Liver (tissue), 9 donors: ENCODE measurements around the gene BSN. TPM values are rescaled to one million over a fixed set of nuclear protein-coding genes. Genes with fewer than 3 reads are reported as not detected.

Experiments used
- DNase-seq: peaks from one replicate; pipeline ENCODE4 v3.0.0-alpha.2; 2017; ENCODE audit warnings: low spot score
- H3K27ac ChIP-seq, 2 donors: one replicate each; pipeline ENCODE4 v1.7.0; 2013; ENCODE audit warnings: inconsistent platforms in 2 of 2, low read length in 2 of 2, control low read depth in 1 of 2, low read depth in 1 of 2, mild to moderate bottlenecking in 1 of 2
- H3K27me3 ChIP-seq, 4 donors: one replicate each; pipeline versions ENCODE4 v1.6.1 to v1.7.0; 2013; ENCODE audit warnings: low read length in 3 of 4, inconsistent platforms in 1 of 4, mild to moderate bottlenecking in 1 of 4, moderate library complexity in 1 of 4; ENCODE audit not compliant: control insufficient read depth in 4 of 4, insufficient read depth in 4 of 4
- H3K36me3 ChIP-seq, 4 donors: one replicate each; pipeline versions ENCODE4 v1.6.1 to v1.7.0; 2013; ENCODE audit warnings: low read length in 3 of 4, mild to moderate bottlenecking in 3 of 4, low read depth in 1 of 4, moderate library complexity in 1 of 4; ENCODE audit not compliant: control insufficient read depth in 4 of 4, insufficient read depth in 3 of 4
- H3K4me1 ChIP-seq, 4 donors: one replicate each; pipeline versions ENCODE4 v1.6.1 to v1.7.0; 2013; ENCODE audit warnings: low read length in 3 of 4, mild to moderate bottlenecking in 3 of 4, moderate library complexity in 1 of 4; ENCODE audit not compliant: control insufficient read depth in 4 of 4, insufficient read depth in 4 of 4
- H3K4me3 ChIP-seq, 3 donors: one replicate each; pipeline versions ENCODE4 v1.6.1 to v1.7.0; 2013; ENCODE audit warnings: low read length in 3 of 3, control low read depth in 1 of 3, low read depth in 1 of 3, mild to moderate bottlenecking in 1 of 3
- H3K9ac ChIP-seq, 2 donors: one replicate each; pipeline ENCODE4 v1.7.0; 2013; ENCODE audit warnings: low read length in 2 of 2, mild to moderate bottlenecking in 2 of 2, moderate library complexity in 2 of 2, control low read depth in 1 of 2, low read depth in 1 of 2
- H3K9me3 ChIP-seq, 4 donors: one replicate each; pipeline versions ENCODE4 v1.6.1 to v1.7.0; 2013; ENCODE audit warnings: low read length in 3 of 4; ENCODE audit not compliant: control insufficient read depth in 4 of 4
- EGR1 ChIP-seq, 2 donors: IDR thresholded peaks; 2 replicates each; pipeline ENCODE4 v1.6.1; 2016 to 2018; ENCODE audit warnings: antibody characterized with exemption in 2 of 2, low read depth in 2 of 2
- FOXA1 ChIP-seq: IDR thresholded peaks from 2 replicates; pipeline ENCODE4 v1.6.1; 2016; ENCODE audit warnings: antibody characterized with exemption
- FOXA2 ChIP-seq: IDR thresholded peaks from 2 replicates; pipeline ENCODE4 v1.6.1; 2016; ENCODE audit warnings: antibody characterized with exemption
- GABPA ChIP-seq, 2 donors: IDR thresholded peaks in 1 of 2; conservative IDR thresholded peaks in 1 of 2; 2 replicates each; pipeline ENCODE4 v1.6.1; 2016; ENCODE audit warnings: antibody characterized with exemption in 2 of 2, mild to moderate bottlenecking in 1 of 2, moderate library complexity in 1 of 2
- HNF4A ChIP-seq, 2 donors: conservative IDR thresholded peaks; 2 replicates each; pipeline ENCODE4 v1.6.1; 2016; ENCODE audit warnings: antibody characterized with exemption in 2 of 2, mild to moderate bottlenecking in 2 of 2
- HNF4G ChIP-seq: IDR thresholded peaks from 2 replicates; pipeline ENCODE4 v1.6.1; 2016; ENCODE audit warnings: antibody characterized with exemption
- JUND ChIP-seq, 2 donors: IDR thresholded peaks; 2 replicates each; pipeline ENCODE4 v1.6.1; 2016; ENCODE audit warnings: antibody characterized with exemption in 2 of 2
- NR2F2 ChIP-seq: IDR thresholded peaks from 2 replicates; pipeline ENCODE4 v1.6.1; 2016; ENCODE audit warnings: antibody characterized with exemption
- SP1 ChIP-seq: IDR thresholded peaks from 2 replicates; pipeline ENCODE4 v1.6.1; 2018; ENCODE audit warnings: antibody characterized with exemption, mild to moderate bottlenecking
- TAF1 ChIP-seq: conservative IDR thresholded peaks from 2 replicates; pipeline ENCODE4 v1.6.1; 2016; ENCODE audit warnings: antibody characterized with exemption, mild to moderate bottlenecking
- WGBS: extraction: QIAGEN DNeasy Blood & Tissue Kit; methylation state at CpG from one replicate; pipeline ENCODE4 v1.1.7; 2013; 5-methylcytosine and 5-hydroxymethylcytosine counted together
- polyA plus RNA-seq, 2 donors: library from polyadenylated mRNA; stranded (reverse) in 1 of 2; unstranded in 1 of 2; fragments of 200-250 nt in 1 of 2; fragments of >200 nt in 1 of 2; fragmentation: Nextera tagmentation in 1 of 2; extraction: Ambion mirVana in 1 of 2; gene quantifications; one replicate each; pipeline versions ENCODE4 v1.2.1 to v1.2.3, GENCODE V29; 2013 to 2015
- total RNA-seq, 2 donors: library from RNA; depleted of rRNA; stranded (reverse); fragments of >200 nt; gene quantifications; one replicate each; pipeline ENCODE4 v1.2.3, GENCODE V29; 2014
- TF ChIP-seq, protein P1 (sequence below): IDR thresholded peaks from 2 replicates; pipeline ENCODE4 v1.6.1; 2016; ENCODE audit warnings: antibody characterized with exemption, mild to moderate bottlenecking
- TF ChIP-seq, protein P2 (sequence below): IDR thresholded peaks from 2 replicates; pipeline ENCODE4 v1.6.1; 2016; ENCODE audit warnings: antibody characterized with exemption
- TF ChIP-seq, protein P3 (sequence below): IDR thresholded peaks from 2 replicates; pipeline ENCODE4 v1.6.1; 2016; ENCODE audit warnings: antibody characterized with exemption
- TF ChIP-seq, protein P4 (sequence below): fragments of 150-350 bp; IDR thresholded peaks from 2 replicates; pipeline ENCODE4 v1.5.1; 2017; ENCODE audit warnings: improper control_type of control experiment, low read depth, low read length; ENCODE audit not compliant: missing input control
- donor health status: healthy.
- donor health status: healthy.
- donor health status: healthy.
- donor health status: healthy.
- donor health status: healthy.

BSN gene
- total and polyA plus RNA-seq, 4 donors = 0.32 to 0.67 (median 0.40) TPM

DNA sequence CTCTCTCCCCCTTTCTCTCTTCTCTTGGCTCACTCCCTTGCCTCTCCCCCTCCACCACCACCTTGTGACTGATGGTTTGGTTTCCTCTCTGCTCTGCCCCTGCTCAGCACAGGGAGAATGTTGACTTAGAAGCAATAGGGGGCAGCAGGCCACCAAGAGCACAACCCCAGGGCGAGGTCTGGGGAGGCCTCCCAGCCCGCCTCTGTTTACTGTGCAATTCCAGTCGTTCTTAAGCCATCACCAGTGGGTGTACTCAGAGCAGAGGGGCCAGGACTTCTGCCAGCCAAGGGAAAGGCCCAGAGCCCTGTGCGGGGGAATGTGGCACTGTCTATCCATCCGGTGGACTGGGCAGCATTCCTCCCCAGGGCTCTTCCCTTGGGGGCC is 114.1 kb downstream of the BSN start (continued):
- TF ChIP-seq, protein P1, sequence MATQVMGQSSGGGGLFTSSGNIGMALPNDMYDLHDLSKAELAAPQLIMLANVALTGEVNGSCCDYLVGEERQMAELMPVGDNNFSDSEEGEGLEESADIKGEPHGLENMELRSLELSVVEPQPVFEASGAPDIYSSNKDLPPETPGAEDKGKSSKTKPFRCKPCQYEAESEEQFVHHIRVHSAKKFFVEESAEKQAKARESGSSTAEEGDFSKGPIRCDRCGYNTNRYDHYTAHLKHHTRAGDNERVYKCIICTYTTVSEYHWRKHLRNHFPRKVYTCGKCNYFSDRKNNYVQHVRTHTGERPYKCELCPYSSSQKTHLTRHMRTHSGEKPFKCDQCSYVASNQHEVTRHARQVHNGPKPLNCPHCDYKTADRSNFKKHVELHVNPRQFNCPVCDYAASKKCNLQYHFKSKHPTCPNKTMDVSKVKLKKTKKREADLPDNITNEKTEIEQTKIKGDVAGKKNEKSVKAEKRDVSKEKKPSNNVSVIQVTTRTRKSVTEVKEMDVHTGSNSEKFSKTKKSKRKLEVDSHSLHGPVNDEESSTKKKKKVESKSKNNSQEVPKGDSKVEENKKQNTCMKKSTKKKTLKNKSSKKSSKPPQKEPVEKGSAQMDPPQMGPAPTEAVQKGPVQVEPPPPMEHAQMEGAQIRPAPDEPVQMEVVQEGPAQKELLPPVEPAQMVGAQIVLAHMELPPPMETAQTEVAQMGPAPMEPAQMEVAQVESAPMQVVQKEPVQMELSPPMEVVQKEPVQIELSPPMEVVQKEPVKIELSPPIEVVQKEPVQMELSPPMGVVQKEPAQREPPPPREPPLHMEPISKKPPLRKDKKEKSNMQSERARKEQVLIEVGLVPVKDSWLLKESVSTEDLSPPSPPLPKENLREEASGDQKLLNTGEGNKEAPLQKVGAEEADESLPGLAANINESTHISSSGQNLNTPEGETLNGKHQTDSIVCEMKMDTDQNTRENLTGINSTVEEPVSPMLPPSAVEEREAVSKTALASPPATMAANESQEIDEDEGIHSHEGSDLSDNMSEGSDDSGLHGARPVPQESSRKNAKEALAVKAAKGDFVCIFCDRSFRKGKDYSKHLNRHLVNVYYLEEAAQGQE = no peak
- no peak for TF ChIP-seq HNF4G
- TF ChIP-seq NR2F2 = no peak
- peak; percentile 45 to 64 for TF ChIP-seq HNF4A (conservative IDR thresholded peaks at IDR 0.05)
- TF ChIP-seq, protein P2, sequence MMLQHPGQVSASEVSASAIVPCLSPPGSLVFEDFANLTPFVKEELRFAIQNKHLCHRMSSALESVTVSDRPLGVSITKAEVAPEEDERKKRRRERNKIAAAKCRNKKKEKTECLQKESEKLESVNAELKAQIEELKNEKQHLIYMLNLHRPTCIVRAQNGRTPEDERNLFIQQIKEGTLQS = no peak
- TF ChIP-seq, protein P3, sequence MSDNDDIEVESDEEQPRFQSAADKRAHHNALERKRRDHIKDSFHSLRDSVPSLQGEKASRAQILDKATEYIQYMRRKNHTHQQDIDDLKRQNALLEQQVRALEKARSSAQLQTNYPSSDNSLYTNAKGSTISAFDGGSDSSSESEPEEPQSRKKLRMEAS = no peak
- TF ChIP-seq FOXA2 = peak; percentile 36
- no peak for TF ChIP-seq SP1
- TF ChIP-seq JUND (IDR thresholded peaks at IDR 0.05) = no peak
- TF ChIP-seq TAF1 = no peak
- TF ChIP-seq, protein P4, sequence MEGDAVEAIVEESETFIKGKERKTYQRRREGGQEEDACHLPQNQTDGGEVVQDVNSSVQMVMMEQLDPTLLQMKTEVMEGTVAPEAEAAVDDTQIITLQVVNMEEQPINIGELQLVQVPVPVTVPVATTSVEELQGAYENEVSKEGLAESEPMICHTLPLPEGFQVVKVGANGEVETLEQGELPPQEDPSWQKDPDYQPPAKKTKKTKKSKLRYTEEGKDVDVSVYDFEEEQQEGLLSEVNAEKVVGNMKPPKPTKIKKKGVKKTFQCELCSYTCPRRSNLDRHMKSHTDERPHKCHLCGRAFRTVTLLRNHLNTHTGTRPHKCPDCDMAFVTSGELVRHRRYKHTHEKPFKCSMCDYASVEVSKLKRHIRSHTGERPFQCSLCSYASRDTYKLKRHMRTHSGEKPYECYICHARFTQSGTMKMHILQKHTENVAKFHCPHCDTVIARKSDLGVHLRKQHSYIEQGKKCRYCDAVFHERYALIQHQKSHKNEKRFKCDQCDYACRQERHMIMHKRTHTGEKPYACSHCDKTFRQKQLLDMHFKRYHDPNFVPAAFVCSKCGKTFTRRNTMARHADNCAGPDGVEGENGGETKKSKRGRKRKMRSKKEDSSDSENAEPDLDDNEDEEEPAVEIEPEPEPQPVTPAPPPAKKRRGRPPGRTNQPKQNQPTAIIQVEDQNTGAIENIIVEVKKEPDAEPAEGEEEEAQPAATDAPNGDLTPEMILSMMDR = no peak
- no peak for TF ChIP-seq FOXA1

DNA sequence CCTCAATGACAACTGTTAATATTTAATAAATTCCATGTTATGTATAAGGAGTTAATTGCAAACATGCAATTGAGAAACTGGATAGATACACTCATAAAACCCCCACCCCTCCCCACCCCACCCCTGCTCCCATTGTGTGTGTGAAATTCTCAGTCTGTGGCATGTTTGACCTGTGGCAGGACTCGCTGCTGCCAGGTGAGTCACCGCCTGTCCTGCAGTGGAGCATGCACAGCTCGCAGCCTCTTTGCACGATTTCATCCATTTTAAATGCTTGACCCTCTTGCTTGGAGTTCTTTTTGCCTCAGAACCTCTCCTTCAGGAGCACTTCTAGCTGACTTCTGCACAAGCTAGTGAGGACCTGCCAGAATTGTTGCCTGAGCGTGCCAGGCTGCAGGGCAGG is 114.6 kb downstream of the BSN start:
- TF ChIP-seq, protein P4 = no peak
- TF ChIP-seq JUND (IDR thresholded peaks at IDR 0.05) = peak; percentile 62 to 65
- H3K4me1 ChIP-seq = peaks cover 52 to 84% (median 73%) of the 10 kb centered on the region in 4 donors
- H3K27me3 ChIP-seq = no peaks in the 10 kb centered on the region
- no peak overlapping the region for H3K4me3 ChIP-seq
- no peaks in the 10 kb centered on the region for H3K9me3 ChIP-seq
- H3K27ac ChIP-seq = peak overlapping the region; percentile 71 to 89
- H3K9ac ChIP-seq = no peak overlapping the region
- DNase-seq = no peak
- no peaks in the 10 kb centered on the region for H3K36me3 ChIP-seq
- WGBS = 42% methylated on average over 5 of the region's 5 CpGs

DNA sequence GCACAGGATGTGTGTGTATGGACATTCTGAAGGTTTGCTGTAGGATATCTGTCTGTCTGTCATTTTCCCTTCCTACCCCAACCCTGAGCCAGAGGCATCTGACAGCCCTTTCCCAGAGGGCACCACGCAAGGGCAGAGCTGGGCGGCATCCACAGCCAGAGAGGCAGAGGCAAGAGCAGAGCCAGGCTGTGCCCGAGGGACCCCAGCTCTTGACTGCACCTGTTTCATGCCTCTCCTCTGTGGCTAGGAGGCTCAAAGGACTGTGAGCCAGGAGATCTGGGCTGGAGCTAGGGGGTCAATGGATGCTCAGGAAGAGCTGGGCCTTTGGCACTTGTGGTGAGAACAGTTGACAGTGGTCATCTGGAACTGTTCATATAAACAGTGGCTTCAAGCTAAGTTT is 115.1 kb downstream of the BSN start:
- peaks cover 52 to 84% (median 72%) of the 10 kb centered on the region in 4 donors for H3K4me1 ChIP-seq
- H3K9ac ChIP-seq = no peak overlapping the region
- 76% methylated on average over 3 of the region's 3 CpGs for WGBS

More for the DNA sequence above, 115.1 kb downstream of the BSN start:
- no peaks in the 10 kb centered on the region for H3K36me3 ChIP-seq
- no peaks in the 10 kb centered on the region for H3K27me3 ChIP-seq
- H3K27ac ChIP-seq = peak overlapping the region; percentile 53 to 59
- H3K4me3 ChIP-seq = no peak overlapping the region
- DNase-seq = no peak
- no peaks in the 10 kb centered on the region for H3K9me3 ChIP-seq
- TF ChIP-seq FOXA1 (no peak), EGR1 (IDR thresholded peaks at IDR 0.05; ENCODE audit: low read depth in 2 of 2) (no peak), TAF1 (no peak), HNF4G (no peak), SP1 (no peak), GABPA (IDR thresholded peaks at IDR 0.05 in 1 of 2, conservative IDR thresholded peaks at IDR 0.05 in 1 of 2) (no peak)
- TF ChIP-seq, protein P1 = no peak
